Regular cardiac myocyte (primary cell): ENCODE data around the gene SPINK4. TPM values are rescaled to one million over a fixed set of nuclear protein-coding genes. Genes with fewer than 3 reads are reported as not detected.

Experiments used
- total RNA-seq: library from RNA; depleted of rRNA; stranded (reverse); fragments of >200 nt; gene quantifications from 2 replicates; pipeline ENCODE4 v1.2.3, GENCODE V29; 2014

The SPINK4 gene, protein sequence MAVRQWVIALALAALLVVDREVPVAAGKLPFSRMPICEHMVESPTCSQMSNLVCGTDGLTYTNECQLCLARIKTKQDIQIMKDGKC
- total RNA-seq: not detected in 2 replicates

DNA sequence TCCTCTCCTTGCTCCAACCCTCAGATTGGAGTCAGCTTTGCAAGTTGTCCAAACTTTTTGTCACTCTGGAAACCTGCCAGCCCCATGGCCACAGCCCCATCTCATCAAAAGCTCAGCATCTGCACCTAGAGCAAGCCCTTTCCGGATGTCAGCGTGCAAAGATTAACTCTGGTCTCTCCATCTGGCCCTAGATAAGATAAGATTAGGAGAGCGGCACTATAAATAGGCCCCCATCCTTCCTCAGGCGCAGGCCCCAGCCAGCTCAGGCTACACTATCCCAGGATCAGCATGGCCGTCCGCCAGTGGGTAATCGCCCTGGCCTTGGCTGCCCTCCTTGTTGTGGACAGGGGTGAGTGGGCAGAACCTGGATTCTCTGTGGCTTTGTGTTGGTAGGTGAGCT, at the start of gene SPINK4:
Gene SPINK4 (plus strand): TSS at position 247 of the 400 bp plus-strand sequence. CDS start 42 bp downstream, at position 289.

DNA sequence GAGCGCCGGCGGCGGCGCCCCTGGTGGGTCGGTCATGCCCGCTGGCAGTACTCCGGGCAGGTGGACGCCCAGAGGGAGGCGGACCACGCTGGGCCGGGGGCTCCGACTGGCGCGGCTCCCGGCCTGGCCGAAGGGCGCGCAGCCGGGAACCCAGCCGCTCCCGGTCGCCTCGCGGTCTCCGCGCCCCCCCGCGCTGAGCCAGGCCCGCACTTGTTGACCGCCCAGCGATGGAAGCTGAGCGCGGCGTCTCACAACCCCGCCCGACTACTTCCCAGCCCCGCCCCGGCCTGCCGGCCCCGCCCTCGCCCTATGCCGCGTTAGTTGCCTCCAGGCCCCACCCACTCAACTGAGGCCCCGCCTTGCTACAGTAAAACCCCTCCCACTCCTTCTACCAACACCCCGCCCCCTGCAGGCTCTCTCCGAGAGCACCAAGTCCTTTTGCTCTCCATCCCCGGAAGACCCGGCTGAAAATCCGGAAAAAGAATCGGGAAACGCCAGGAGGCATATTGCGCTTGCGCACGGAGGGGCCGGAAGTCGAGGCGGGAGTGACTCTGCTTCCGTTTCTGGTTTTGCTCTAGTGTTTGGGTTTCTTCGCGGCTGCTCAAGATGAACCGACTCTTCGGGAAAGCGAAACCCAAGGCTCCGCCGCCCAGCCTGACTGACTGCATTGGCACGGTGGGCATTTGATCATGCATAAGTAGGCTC, 24.7 kb downstream of the SPINK4 start, which contains the start of the genes BAG1 and CHMP5:
Gene BAG1 (minus strand): TSS at position 236 of the 705 bp plus-strand sequence.
Gene CHMP5 (plus strand): TSS at position 577 of the 705 bp plus-strand sequence. CDS start 30 bp downstream, at position 607.

DNA sequence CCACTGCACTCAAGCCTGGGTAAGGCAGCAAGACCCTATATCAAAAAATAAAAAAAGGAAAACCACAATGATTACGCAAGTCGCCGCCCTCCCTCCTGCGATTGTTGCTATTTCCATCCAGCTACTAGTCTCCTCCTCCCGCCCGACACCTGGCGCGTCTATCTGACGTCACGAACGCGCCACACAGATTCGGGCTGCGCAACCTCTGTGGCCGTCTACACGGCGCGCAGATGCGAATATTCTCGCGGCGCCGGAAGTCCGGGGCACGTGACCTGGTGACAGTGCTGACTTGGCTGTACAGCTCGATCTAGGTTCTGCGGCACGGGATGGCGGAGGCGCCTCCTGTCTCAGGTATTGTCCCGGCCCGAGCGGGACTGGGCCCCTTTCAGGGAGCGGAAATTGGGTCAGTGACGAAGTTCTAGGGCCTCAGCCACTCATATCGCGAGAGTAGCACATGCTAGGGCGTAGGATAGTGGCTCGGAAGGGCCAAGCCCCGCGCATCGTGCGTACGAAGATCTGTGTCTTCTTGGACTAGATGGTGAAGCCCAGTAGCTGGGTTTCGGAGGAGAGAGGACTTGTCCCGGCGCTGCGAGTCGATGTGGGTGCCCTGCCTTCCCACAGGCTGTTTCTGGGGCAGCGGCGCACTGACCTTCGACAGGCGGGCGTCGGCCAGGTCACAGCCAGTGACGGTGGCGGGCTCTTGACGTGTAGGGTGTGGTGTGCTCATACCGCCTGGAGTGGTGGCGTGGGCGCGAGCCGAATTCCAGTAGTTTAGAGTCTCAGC, 50.5 kb downstream of the SPINK4 start, which contains the start of gene NFX1:
Gene NFX1 (plus strand): TSS at position 270 of the 784 bp plus-strand sequence. CDS start 57 bp downstream, at position 327.

Other genes starting within 250 kb of the SPINK4 start
- gene APTX, start 238.5 kb upstream of the SPINK4 start, total RNA-seq: 36.4 and 53.5 TPM in 2 replicates
- gene DNAJA1, start 214.9 kb upstream of the SPINK4 start, total RNA-seq: 95.8 and 216 TPM in 2 replicates
- gene SMU1, start 163.5 kb upstream of the SPINK4 start, total RNA-seq: 35.8 and 42.2 TPM in 2 replicates
- gene B4GALT1, start 72.8 kb upstream of the SPINK4 start, total RNA-seq: 37.2 and 51.6 TPM in 2 replicates
- gene BAG1, start 24.5 kb downstream of the SPINK4 start, total RNA-seq: 14.0 and 19.2 TPM in 2 replicates
- 129 and 156 TPM in 2 replicates for gene CHMP5, start 24.9 kb downstream of the SPINK4 start, total RNA-seq
- 18.6 and 19.4 TPM in 2 replicates for gene NFX1, start 50.3 kb downstream of the SPINK4 start, total RNA-seq
- 0.19 TPM in 1 of 2 replicates, not detected in the other for gene AQP7, start 162.4 kb downstream of the SPINK4 start, total RNA-seq
- 0.85 and 0.96 TPM in 2 replicates for gene AQP3, start 207.4 kb downstream of the SPINK4 start, total RNA-seq
- gene NOL6, start 233.8 kb downstream of the SPINK4 start, total RNA-seq: 19.4 and 45.8 TPM in 2 replicates